A549 (cell line): ENCODE data around the gene VSNL1.

Source experiments
- BHLHE40 ChIP-seq: IDR thresholded peaks from 2 replicates; pipeline ENCODE4 v1.6.1; 2012; ENCODE audit warnings: low read depth, low read length, inconsistent platforms
- CEBPB ChIP-seq, 2 experiments: fragments of >200 bp in 1 of 2; sonication (Bioruptor Twin) in 1 of 2; formaldehyde crosslinking in 1 of 2; IDR thresholded peaks; 2 replicates each; pipeline ENCODE4 v1.6.1; 2012 to 2016
- CTCF ChIP-seq: fragments of >200 bp; sonication (Bioruptor Twin); formaldehyde crosslinking; IDR thresholded peaks from 3 replicates; pipeline ENCODE4 v1.5.1; 2016
- EP300 ChIP-seq, 2 experiments: fragments of >200 bp; sonication (Bioruptor Twin); formaldehyde crosslinking; IDR thresholded peaks; 2 replicates in 1 of 2; 3 replicates in 1 of 2; pipeline ENCODE4 v1.6.1; 2016 to 2017
- GATA3 ChIP-seq: IDR thresholded peaks from 2 replicates; pipeline ENCODE4 v1.6.1; 2012; ENCODE audit warnings: borderline replicate concordance
- JUN ChIP-seq, 2 experiments: fragments of >200 bp; sonication (Bioruptor Twin); formaldehyde crosslinking; IDR thresholded peaks; 2 replicates in 1 of 2; 3 replicates in 1 of 2; pipeline ENCODE4 v1.6.1; 2016 to 2017
- MAX ChIP-seq: IDR thresholded peaks from 2 replicates; pipeline ENCODE4 v1.6.1; 2012
- MYC ChIP-seq: IDR thresholded peaks from 2 replicates; pipeline ENCODE4 v1.6.1; 2012; ENCODE audit warnings: mild to moderate bottlenecking, inconsistent platforms, low read length, improper control_type of control experiment, borderline replicate concordance
- NR3C1 ChIP-seq: fragments of >200 bp; sonication (Bioruptor Twin); formaldehyde crosslinking; IDR thresholded peaks from 3 replicates; pipeline ENCODE4 v1.6.1; 2017
- POLR2A ChIP-seq: IDR thresholded peaks from 2 replicates; pipeline ENCODE4 v1.6.1; 2012; ENCODE audit warnings: mild to moderate bottlenecking, low read length
- RAD21 ChIP-seq, 2 experiments: fragments of >200 bp in 1 of 2; sonication (Bioruptor Twin) in 1 of 2; formaldehyde crosslinking in 1 of 2; IDR thresholded peaks in 1 of 2; conservative IDR thresholded peaks in 1 of 2; 2 replicates in 1 of 2; 3 replicates in 1 of 2; pipeline ENCODE4 v1.6.1; 2012 to 2018; ENCODE audit warnings: inconsistent platforms in 1 of 2
- RCOR1 ChIP-seq: fragments of 150-350 bp; IDR thresholded peaks from 2 replicates; pipeline ENCODE4 v1.6.1; 2014; ENCODE audit warnings: antibody characterized with exemption, low read length, low read depth
- RFX5 ChIP-seq: fragments of 450-650 bp; IDR thresholded peaks from 2 replicates; pipeline ENCODE4 v1.7.1; 2014; ENCODE audit warnings: antibody characterized with exemption, mild to moderate bottlenecking, moderate library complexity
- SMC3 ChIP-seq: fragments of >200 bp; sonication (Bioruptor Twin); formaldehyde crosslinking; IDR thresholded peaks from 3 replicates; pipeline ENCODE4 v1.6.1; 2018; ENCODE audit warnings: inconsistent platforms

- TF ChIP-seq EP300 (IDR thresholded peaks at IDR 0.05) (no peak), MAX (no peak), GATA3 (no peak), CTCF (no peak), POLR2A (no peak), BHLHE40 (no peak), SMC3 (no peak), RFX5 (no peak), JUN (IDR thresholded peaks at IDR 0.05) (no peak), RCOR1 (no peak), CEBPB (IDR thresholded peaks at IDR 0.05) (no peak), MYC (no peak), NR3C1 (no peak), RAD21 (conservative IDR thresholded peaks at IDR 0.05 in 1 of 2, IDR thresholded peaks at IDR 0.05 in 1 of 2) (no peak)
Observed at GRCh38 chr2:17610521-17610920, 70.0 kb downstream of the VSNL1 start.
